ENCODE data around the gene SQSTM1.
"Not testable (repeated sequence)": the region's sequence is repeated elsewhere in the genome, so short reads cannot be mapped to it uniquely, and the experiment has no call there.

SQSTM1 gene

DNA sequence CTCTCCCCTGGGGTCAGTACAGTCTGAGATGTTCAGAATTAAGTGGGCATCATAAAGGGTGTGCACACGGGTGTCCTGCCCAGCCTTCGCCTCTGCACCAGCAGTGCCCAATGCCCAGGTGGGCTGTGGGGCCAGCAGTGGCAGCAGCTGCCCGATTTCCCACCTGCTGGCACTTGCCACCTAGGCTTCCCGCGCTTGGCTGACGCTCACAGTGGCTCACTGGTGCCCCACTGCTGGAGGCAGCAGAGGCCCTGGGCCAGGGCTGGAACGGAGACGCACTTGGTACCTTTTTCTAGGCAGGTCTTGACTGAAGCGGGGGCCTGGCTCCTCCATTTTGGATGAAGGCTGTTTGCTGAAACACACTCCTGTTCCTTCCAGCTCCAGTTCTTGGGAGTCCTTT is 20.9 kb downstream of the SQSTM1 start:
- DNase-seq (ENCODE audit: low read depth in 1 of 2, low spot score in 1 of 2) = no peak

DNA sequence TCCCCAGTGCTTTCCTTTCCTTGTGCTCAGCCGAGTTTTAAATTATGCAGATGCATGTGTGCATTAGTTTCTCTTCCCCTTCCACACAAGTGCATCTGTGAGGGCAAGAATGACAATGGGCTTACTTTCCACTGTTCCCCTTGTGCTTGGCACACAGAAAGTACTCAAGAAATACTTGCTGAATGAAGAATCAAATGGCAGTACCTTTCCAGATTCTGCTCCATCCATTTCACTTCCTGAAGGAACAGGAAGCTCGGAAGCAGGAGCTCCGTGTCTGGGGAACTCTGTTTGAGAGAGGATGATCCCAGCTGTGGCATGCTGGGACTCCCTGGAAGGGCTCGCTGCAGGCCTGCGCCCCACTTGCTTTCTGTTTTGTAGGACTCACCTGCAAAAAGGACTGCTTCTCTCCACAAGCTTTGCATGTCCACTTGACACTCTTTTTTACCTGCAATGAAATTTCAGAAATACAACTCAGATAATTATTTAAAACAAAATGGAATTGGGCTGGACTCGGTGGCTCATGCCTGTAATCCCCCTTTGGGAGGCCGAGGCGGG is 32.4 kb downstream of the SQSTM1 start:
- no peak for DNase-seq (ENCODE audit: low read depth in 1 of 2, low spot score in 1 of 2)

DNA sequence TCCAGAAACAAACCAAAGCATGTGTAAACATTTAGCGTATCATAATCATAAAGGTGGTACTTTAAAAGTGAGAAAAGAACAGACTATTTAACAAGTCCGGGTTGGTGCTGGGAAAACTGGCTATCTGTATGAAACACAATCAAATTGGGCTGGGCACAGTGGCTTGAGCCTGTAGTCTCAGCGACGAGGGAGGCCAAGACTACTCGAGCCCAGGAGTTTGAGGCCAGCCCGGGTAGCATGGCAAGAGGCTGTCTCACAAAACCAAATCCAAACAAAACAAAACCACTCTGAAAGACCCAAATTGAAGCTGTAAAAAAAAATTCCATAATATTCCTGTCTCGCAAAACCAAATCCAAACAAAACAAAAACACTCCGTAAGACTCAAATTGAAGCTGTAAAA is 33.7 kb downstream of the SQSTM1 start:
- no peak for DNase-seq (ENCODE audit: low read depth in 1 of 2, low spot score in 1 of 2)

DNA sequence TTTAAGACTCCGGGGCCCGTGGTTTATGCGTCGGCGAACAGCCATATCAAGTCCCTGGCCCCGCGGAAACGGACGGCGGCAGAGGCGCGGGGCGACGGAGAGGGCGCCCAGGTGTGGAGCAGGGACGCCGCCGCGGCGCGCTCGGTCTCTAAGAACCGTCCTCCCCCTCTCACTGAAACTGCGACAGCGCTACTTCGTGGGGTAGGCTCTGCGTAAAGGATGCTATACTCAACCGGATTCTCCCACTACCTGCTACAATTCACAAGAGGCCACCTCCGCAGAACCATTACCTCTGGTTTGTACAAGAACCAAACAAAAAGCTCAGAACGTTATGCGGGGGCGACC is 37.5 kb downstream of the SQSTM1 start:
- peak in 1 of 2 donors; percentile 23 for DNase-seq (ENCODE audit: low read depth in 1 of 2, low spot score in 1 of 2)

DNA sequence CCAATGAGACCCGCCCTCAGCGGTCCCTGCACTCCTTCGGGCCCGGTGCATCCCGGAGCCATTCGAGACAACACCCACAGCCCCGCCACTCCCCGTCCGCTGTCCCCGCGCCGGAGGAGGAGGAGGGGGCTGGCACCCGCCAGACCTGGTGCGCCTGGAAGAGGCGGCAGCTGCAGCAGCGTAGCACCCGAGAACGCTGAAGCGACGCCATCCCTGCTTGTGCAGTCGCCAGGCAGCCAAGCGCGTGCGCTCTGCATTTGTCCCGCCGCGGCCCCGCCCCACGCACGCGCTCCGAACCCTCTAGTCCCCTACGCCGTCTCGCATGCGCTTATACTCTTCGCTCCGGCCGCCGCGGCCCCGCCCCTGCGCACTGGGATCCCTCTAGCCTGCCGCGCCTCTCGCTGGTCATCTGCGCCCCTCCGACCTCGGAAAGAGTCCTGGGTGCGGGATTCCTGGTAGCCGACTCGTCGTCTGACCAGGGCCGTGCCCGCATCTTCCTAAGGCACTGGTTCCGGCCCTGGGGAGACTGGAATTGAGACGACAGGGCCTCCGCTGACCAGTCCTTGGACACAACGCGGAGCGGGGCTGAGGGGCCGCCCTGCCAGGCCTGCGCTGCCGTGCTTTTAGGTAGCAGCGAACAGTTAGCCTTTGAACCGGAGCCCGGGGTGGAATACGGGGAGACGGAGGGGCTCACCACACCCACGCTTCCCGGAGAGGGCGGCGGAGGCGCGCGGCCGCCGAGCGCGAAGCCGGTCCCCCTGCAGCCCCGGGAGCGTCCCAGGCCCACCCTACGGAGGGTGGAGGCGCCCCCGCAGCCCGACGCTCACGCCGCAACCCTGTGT is 38.1 kb downstream of the SQSTM1 start, which contains the start of gene MRNIP:
TSS of gene MRNIP (minus strand) at position 232 of the 842 bp plus-strand sequence. CDS start at position 211, 21 bp downstream.
- peak; percentile 74 to 88 for DNase-seq (ENCODE audit: low read depth in 1 of 2, low spot score in 1 of 2)

DNA sequence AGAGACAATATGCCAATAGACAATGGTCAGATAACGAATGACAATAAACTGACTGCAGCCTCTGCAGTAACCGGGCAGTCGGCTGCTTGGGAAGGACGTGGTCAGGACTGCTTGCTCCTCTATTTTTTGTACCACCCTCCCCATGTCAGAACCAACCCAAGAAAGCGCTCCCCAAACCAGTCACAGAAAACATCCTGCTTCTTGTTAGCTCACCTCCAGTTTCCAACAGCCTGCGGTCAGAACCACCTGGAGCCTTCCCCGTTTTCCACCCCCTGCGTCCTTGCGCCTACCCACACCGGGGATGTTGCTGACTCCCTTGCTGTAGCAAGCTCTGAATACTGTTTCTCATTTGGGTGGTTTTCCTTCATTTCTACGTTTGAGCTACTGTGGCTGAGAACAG is 39.6 kb downstream of the SQSTM1 start:
- no peak for DNase-seq (ENCODE audit: low read depth in 1 of 2, low spot score in 1 of 2)

DNA sequence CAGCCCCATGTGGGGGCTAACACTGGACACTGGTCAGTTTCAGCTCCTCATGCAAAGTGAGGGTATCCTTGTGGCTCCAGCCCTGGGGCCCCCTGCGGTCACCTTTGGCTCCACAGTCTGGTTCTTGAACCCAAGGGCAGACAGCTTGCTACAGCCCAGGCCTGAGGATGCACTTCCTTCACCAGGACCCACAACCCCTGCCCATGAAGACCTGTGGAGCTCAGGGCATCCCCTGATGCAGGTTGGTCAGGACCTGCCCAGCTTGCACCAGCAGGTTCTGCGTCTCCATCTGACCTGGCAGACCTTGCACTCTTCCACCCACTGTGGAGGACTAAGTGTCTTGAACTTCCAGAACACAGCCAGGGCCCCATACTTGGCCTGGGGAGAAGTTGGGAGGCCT is 41.6 kb downstream of the SQSTM1 start:
- DNase-seq (ENCODE audit: low read depth in 1 of 2, low spot score in 1 of 2) = no peak

DNA sequence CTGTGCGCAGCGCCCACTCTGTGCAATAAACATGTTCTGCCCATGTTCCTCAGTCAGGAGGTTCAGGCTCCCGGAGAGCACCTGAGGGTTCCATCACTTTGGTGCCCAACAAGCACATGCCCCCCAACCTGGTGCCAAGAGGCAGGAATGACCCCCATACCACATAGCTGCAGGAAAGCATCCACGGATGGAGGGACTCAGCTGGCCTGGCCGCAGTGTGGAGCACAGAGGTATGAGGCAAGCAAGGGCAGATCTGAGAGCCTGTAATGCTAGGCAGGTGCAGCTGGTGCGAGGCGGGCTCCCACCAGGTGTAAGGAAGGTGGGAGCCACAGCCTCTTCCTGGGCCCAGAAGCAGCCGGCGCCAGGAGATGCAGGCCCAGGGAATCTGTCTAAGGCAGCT is 42.2 kb downstream of the SQSTM1 start:
- DNase-seq (ENCODE audit: low read depth in 1 of 2, low spot score in 1 of 2) = no peak

DNA sequence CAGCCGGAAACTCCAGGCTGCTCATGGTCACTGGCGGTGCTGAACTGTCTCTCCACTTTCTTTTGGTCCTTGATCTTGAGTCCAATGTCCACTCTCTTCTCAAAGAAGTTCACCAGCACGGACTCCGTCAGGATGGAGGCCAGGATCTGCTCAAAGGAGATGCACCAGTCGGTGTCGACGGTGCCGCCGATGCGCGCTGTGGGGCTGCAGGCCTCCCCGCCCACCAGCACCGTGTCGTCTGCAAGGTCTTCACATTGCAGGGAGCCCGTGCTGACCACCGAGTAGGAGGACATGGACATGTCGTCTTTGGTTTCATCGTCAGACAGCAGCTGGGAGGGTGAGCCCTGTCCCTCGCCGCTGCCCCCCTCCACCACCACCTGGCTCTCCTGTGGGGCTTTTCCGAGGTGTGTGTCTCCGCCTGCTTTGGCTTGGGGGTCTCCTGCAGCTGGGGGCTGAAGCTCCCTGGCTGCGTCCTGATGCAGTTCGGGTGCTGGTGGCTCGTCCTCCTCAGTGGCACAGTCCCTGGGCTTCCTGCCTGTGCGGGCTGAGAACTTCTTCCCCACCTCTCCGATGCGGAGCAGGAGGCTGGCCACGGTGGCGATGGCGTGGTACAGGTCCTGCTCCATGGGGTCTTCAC is 42.9 kb downstream of the SQSTM1 start:
- no peak for DNase-seq (ENCODE audit: low read depth in 1 of 2, low spot score in 1 of 2)

DNA sequence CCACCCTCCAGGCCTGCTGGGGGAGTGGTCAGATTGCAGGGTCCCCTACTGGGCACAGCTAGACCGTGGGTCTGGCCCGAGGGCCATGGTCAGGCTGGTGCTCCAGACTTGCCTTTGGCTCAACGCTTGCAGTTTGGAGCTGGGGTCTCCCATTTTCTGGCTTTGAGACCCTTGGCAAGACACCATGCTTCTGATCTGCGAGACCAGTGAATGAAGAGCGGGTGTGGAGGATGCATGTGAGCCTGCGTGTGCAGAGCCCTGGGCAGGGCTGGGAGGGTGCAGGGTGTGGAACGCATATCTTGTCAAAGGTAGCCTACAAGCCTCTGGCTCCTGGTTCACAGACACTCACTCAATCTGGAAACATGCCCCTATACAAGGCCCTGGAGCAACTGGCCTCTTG is 44.0 kb downstream of the SQSTM1 start:
- DNase-seq (ENCODE audit: low read depth in 1 of 2, low spot score in 1 of 2) = no peak

DNA sequence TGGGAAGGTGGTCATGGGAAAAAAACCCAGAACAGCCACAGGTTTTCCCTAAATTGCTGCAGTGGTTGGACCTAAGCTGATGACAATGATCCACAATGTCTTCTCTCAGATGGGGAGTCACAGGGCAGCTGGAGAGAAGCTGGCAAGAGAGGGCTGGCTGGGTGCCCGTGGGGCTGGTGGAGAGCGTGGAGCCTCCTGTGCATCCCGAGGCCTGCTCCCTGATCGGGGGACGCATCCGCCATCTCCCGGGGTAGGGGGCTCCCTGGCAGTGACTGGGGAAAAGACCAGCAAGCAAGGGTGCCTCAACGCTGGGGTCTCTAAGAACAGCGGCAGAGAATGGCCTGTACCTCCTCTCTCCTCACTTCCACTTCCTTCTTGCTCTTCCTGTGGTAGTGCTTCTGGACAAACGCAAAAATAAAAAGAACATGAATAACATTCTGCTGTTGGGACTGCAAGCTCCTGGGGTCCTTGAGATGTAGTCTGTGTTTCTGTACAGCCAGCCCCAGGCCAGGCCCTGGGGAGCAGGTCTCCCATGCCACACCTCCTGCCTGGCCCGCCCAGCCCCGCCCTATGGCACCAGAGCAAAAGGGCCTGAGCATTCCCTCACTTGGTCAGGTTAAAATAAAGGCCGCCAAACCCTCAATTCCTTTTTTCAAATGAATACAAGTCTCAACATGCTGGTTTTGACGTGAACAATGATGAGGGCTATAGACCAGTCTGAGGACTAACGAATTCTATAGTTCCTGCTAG is 45.0 kb downstream of the SQSTM1 start:
- DNase-seq (ENCODE audit: low read depth in 1 of 2, low spot score in 1 of 2) = no peak

DNA sequence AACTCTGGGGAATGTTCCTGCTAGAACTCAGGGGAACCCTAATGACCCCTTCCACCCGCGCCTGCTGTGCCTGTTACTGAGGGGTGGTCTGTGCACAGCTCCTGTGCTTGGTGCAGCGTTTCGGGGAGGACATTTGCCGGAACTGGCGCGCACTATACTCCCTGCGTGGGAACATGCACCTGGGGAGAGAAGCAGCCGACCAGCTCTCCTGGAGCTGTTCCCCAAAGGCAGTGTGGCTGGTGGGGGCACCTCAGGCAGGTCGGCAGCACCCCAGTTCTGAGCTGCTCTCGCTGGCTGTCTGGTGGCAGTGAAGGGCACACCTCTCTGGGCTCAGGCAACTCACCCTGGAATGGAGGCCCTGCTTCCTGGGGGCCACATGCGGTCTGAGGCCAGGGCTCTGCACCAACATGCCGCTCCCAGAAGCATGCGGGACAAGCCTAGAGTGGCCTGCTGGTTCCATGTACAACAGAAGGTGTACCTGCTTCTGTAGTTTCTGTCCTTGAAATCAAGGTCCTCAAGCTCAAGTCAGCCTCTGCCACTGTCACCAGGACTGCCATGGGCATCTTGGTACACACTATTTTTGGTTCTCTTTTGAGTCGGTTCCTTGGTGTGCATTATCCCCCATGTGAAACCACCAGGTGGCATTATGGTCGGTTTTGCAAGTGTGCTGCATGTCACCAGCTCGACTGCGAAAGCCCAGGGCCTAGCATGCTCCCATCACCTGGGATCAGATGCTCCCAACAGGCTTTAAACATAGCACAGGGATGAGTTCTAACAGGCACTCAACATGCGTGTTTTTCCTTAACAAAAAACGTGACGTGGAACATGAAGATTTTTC is 45.8 kb downstream of the SQSTM1 start:
- no peak for DNase-seq (ENCODE audit: low read depth in 1 of 2, low spot score in 1 of 2)

DNA sequence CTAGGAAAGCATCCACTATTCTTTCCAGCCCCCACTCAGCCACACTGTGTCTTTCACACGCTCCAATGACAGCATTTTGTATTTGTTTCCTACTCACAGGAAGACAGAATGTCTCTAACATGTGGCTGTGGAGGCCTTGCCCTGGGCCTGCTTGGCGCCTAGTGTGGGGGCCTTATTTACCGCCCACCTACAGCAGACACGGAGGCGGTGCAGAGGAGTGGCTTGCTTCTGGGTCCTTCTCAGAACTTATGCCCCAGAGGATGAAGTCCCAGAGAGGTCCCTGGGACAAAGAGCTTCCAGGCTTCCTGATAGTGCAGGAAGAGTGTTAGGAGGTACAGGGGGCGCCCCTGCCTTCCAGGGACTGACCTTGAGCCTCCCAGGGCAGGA is 46.4 kb downstream of the SQSTM1 start:
- DNase-seq (ENCODE audit: low read depth in 1 of 2, low spot score in 1 of 2) = no peak

DNA sequence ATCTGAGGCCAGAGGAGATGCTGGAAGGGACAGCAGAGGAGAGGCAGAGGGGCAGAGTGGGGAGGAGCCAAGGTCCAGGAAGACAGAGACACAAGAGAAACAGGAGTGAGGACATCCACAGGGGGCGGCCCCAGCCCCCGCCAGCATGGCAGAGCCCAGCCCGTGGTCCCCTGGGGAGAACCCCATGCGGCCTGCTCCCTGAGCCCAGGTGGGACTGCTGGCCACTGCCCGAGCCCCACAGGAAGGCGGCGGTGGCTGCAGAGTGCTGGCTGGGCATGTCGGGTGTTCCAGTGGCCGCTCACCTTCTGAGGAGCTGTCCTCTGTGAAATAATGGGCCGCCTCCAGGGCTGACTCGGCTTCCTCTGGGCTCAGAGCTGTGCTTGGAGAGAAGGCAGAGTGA is 46.8 kb downstream of the SQSTM1 start:
- DNase-seq (ENCODE audit: low read depth in 1 of 2, low spot score in 1 of 2) = no peak

DNA sequence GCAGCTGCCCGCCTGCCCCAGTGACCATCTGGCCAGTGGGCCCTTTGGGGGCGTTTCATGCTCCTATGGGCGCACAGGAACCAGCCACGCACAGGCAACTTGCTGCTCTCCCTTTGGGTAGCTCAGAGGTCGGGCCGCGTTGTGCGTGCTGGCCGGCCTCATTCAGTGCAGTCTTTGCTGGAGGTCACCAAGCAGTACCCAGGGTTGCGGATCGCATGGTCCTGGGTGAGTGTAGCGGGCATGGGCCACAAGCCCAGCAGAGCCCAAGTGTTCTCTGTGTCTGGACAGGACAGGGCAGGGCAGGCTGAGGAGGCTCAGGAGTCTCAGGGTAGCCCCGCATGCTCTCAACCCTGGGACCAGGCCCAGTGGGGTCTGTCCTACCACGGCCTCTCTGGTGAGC is 47.8 kb downstream of the SQSTM1 start:
- no peak for DNase-seq (ENCODE audit: low read depth in 1 of 2, low spot score in 1 of 2)

DNA sequence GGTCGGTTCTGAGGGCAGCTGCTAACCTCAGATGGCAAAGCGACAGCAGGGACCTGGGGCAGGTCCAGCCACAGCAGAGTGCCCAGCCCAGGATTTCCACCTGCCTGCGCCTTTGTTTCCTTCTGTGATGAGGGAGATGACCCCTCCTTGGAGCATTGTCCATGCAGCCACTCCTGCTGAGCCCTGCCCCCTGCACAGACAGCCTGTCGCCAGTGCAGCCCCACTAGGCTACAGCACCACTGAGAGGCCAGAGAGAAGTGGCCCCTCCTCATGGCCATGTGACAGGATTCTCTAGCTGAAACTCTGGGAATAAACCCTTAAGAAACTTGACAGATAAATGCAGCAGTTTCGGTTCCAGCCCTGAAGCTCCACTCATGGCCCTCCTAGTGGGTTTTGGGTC is 48.4 kb downstream of the SQSTM1 start:
- DNase-seq (ENCODE audit: low read depth in 1 of 2, low spot score in 1 of 2) = no peak

DNA sequence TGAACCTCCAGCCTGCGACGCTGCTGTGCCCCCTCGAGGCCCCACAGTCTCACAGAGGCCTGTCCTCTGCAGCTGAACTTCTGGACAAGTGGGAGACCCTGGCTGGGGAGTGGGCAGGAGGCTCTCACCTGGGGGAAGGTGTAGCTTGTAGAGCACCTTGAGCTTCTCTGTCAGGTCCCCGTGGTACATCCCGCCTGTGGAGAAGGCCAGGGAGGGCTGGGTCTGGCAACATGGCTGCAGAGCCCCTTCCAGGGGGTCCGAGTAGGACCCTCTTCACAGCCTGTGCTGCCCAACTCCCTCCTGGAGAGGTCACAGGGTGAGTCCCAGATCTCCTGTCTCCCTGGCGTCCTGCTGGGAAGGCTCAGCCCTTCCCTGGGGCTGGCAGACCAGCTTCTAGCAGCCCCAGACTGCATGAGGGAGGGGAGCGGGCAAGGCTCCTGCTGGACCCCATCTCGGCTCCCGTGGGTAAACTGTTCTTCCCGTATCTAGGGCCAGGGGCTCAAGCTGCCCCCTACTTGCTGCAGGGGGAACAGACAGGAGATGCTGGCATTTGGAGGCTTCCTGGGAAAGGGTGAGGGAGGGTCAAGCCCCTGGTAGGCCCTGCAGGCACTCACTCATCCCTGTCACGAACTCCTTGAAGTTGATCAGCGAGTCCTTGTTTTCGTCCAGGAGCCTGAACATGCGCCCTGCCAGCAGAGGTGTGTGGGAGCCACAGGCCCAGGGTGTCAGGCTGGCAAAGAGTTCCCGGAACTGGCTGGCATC is 49.1 kb downstream of the SQSTM1 start:
- no peak for DNase-seq (ENCODE audit: low read depth in 1 of 2, low spot score in 1 of 2)

DNA sequence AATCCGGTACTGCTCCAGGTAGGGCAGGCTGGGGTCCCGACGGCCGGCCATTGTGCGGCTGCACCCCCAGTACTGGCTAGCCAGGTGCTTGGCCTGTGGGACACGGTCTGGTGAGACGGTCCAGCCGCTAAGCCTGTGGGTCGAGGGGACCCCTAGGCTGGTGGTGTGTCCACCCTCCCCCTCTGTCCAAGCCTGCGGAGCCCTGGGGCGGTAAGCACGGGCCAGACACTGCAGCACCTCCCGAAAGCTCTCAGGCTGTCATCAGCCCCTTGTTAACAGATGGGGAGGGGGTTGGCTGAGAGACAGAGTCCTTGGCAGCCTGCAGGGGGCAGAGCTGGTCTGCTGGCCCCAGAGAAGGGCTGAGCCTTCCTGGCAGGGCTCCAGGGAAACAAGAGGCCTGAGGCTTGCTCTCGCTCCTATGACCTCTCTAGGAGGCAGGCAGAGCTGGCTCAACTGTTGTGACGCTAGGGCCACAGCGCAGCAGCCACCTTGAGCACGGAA is 49.7 kb downstream of the SQSTM1 start:
- peak in 1 of 2 donors; percentile 6 for DNase-seq (ENCODE audit: low read depth in 1 of 2, low spot score in 1 of 2)

DNA sequence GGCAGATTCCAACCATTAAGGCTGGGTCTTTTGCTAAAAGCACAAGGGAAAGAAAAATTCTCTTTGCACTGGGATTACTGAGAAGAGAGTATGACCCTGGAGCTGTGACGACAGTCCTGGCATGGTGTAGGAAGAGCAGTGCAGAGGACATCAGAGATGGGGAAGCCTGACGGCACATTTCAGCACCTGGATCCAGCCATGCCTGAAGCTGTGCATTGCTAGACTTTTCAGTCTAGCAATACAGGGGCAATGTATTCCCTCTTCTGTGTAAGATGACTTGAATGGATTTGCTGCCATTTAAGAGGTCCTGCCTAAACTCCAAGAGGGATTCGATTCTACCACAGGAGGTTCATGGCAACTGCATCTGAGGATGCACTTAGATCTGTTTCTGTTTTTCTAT is 50.2 kb downstream of the SQSTM1 start:
- no peak for DNase-seq (ENCODE audit: low read depth in 1 of 2, low spot score in 1 of 2)

DNA sequence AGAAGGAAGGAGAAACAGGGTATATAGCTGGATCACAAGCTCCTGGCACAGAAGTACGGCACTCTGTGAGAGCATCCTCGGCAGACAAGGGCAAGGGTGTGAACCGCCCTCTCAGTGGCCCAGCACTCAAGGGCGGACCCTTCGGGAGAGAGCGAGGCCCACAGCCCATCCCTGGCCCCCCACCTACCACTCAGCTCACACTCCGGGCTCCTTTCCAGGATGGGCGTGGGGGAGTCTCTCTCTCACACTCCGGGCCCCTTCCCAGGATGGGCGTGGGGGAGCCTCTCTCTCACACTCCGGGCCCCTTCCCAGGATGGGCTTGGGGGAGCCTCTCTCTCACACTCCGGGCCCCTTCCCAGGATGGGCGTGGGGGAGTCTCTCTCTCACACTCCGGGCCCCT is 50.8 kb downstream of the SQSTM1 start:
- DNase-seq (ENCODE audit: low read depth in 1 of 2, low spot score in 1 of 2) = not testable (repeated sequence)
